H4 (cell line): ENCODE measurements around the gene KIAA1755. TPM values are rescaled to one million over a fixed set of nuclear protein-coding genes. Genes with fewer than 3 reads are reported as not detected.

ENCODE experiments used
- DNase-seq: peaks from one replicate; pipeline ENCODE4 v3.0.0-alpha.2; 2015; ENCODE audit warnings: low spot score
- total RNA-seq: library from RNA; depleted of rRNA; stranded (reverse); fragments of >200 nt; shearing (Covaris generic); gene quantifications from 2 replicates; pipeline ENCODE4 v1.2.3, GENCODE V29; 2014; rRNA removed

Gene KIAA1755
- total RNA-seq: not detected in 2 replicates

GRCh38 chr20:38260378-38261053 is at the start of gene KIAA1755:
Gene KIAA1755 (minus strand): TSS chr20:38260735. CDS start chr20:38260500, 235 bp downstream.
- DNase-seq: no peak

GRCh38 chr20:38308447-38308846 is 47.9 kb upstream of the KIAA1755 start:
- no peak for DNase-seq

GRCh38 chr20:38308047-38308438 is 47.5 kb upstream of the KIAA1755 start:
- DNase-seq: no peak

GRCh38 chr20:38307371-38308046 is 47.0 kb upstream of the KIAA1755 start:
- peak; percentile 25 for DNase-seq

- DNase-seq: no peak
These were observed 45.8 kb upstream of the KIAA1755 start for GRCh38 chr20:38306379-38306778.

- no peak for DNase-seq
These were observed 45.0 kb upstream of the KIAA1755 start for GRCh38 chr20:38305541-38305940.

GRCh38 chr20:38304845-38305447 is 44.4 kb upstream of the KIAA1755 start:
- DNase-seq: peak; percentile 46

- peak; percentile 86 for DNase-seq
These were observed 43.4 kb upstream of the KIAA1755 start, which contains the start of gene BPI for GRCh38 chr20:38303908-38304379. Gene BPI (plus strand): TSS chr20:38304156. CDS start chr20:38304224, 68 bp downstream.

- no peak for DNase-seq
These were observed 42.3 kb upstream of the KIAA1755 start for GRCh38 chr20:38302786-38303185.

GRCh38 chr20:38301309-38301708 is 40.8 kb upstream of the KIAA1755 start:
- no peak for DNase-seq

- DNase-seq: no peak
These were observed 39.9 kb upstream of the KIAA1755 start for GRCh38 chr20:38300438-38300837.

- no peak for DNase-seq
These were observed 39.4 kb upstream of the KIAA1755 start for GRCh38 chr20:38299963-38300362.

GRCh38 chr20:38298768-38299288 is 38.3 kb upstream of the KIAA1755 start:
- no peak for DNase-seq

- no peak for DNase-seq
These were observed 37.6 kb upstream of the KIAA1755 start for GRCh38 chr20:38297916-38298674.

- DNase-seq: no peak
These were observed 35.9 kb upstream of the KIAA1755 start for GRCh38 chr20:38296433-38296832.

- DNase-seq: no peak
These were observed 35.3 kb upstream of the KIAA1755 start for GRCh38 chr20:38295811-38296210.

GRCh38 chr20:38294076-38294591 is 33.6 kb upstream of the KIAA1755 start:
- DNase-seq: no peak

GRCh38 chr20:38293491-38294065 is 33.0 kb upstream of the KIAA1755 start:
- DNase-seq: no peak

GRCh38 chr20:38291966-38292365 is 31.4 kb upstream of the KIAA1755 start:
- DNase-seq: no peak

- peak; percentile 84 for DNase-seq
These were observed 30.6 kb upstream of the KIAA1755 start for GRCh38 chr20:38290829-38291814.
